HG02852 (cell line): Measurements from ENCODE around the gene ACOT12.

Experiments
- ATAC-seq: cut with Tn5 transposase; IDR thresholded peaks from one replicate; pipeline ENCODE4 v1.9.1; 2021; ENCODE audit warnings: mild to moderate bottlenecking, moderate library complexity; ENCODE audit not compliant: unreplicated experiment

ACOT12 gene

GRCh38 chr5:81401266-81401665, 7.3 kb upstream of the ACOT12 start:
- no peak for ATAC-seq

- no peak for ATAC-seq
Observed at GRCh38 chr5:81400375-81400774, 6.4 kb upstream of the ACOT12 start.

- ATAC-seq, result no peak
Observed at GRCh38 chr5:81398741-81399140, 4.8 kb upstream of the ACOT12 start.

GRCh38 chr5:81397176-81397575, 3.2 kb upstream of the ACOT12 start:
- ATAC-seq, result no peak

GRCh38 chr5:81395262-81395661, 1.3 kb upstream of the ACOT12 start:
- no peak for ATAC-seq

- no peak for ATAC-seq
Observed at GRCh38 chr5:81393430-81393782, 528 bp downstream of the ACOT12 start.

- no peak for ATAC-seq
Observed at GRCh38 chr5:81389025-81389424, 4.9 kb downstream of the ACOT12 start.

GRCh38 chr5:81388169-81388568, 5.8 kb downstream of the ACOT12 start:
- ATAC-seq, result no peak

- no peak for ATAC-seq
Observed at GRCh38 chr5:81383867-81384266, 10.1 kb downstream of the ACOT12 start.

GRCh38 chr5:81371354-81371876, 22.5 kb downstream of the ACOT12 start:
- ATAC-seq, result no peak

GRCh38 chr5:81370912-81371311, 23.0 kb downstream of the ACOT12 start:
- no peak for ATAC-seq

GRCh38 chr5:81365541-81365940, 28.4 kb downstream of the ACOT12 start:
- no peak for ATAC-seq

GRCh38 chr5:81363093-81363871, 30.7 kb downstream of the ACOT12 start:
- no peak for ATAC-seq

GRCh38 chr5:81361600-81361999, 32.3 kb downstream of the ACOT12 start:
- no peak for ATAC-seq

- no peak for ATAC-seq
Observed at GRCh38 chr5:81360640-81361039, 33.3 kb downstream of the ACOT12 start.

- no peak for ATAC-seq
Observed at GRCh38 chr5:81359881-81360280, 34.1 kb downstream of the ACOT12 start.

- ATAC-seq, result no peak
Observed at GRCh38 chr5:81359108-81359507, 34.8 kb downstream of the ACOT12 start.

- ATAC-seq, result no peak
Observed at GRCh38 chr5:81355291-81356251, 38.4 kb downstream of the ACOT12 start.

- ATAC-seq, result no peak
Observed at GRCh38 chr5:81354093-81354492, 39.8 kb downstream of the ACOT12 start.

GRCh38 chr5:81353189-81353588, 40.7 kb downstream of the ACOT12 start:
- ATAC-seq, result no peak

GRCh38 chr5:81350507-81350906, 43.4 kb downstream of the ACOT12 start:
- no peak for ATAC-seq

- no peak for ATAC-seq
Observed at GRCh38 chr5:81349161-81349560, 44.8 kb downstream of the ACOT12 start.
